GM12891 (cell line): ENCODE measurements around the gene CYP1B1.
"Not testable (repeated sequence)": the region's sequence is repeated elsewhere in the genome, so short reads cannot be mapped to it uniquely, and the experiment has no call there.

Experiments used
- DNase-seq: peaks from one replicate; pipeline ENCODE4 v3.0.0; 2011; ENCODE audit warnings: low spot score; ENCODE audit not compliant: insufficient read length
- FAIRE-seq: peaks from 2 replicates; lab custom pipeline; 2011; peaks lifted over from hg19 to GRCh38; lab: Jason Lieb, UNC
- PAX5 ChIP-seq: IDR thresholded peaks from 2 replicates; pipeline ENCODE4 v1.6.1; 2011; ENCODE audit warnings: low read length, moderate library complexity, mild to moderate bottlenecking; ENCODE audit not compliant: insufficient read depth, severe bottlenecking
- POLR2A ChIP-seq: IDR thresholded peaks from 2 replicates; pipeline ENCODE4 v1.6.1; 2011; ENCODE audit warnings: low read depth, low read length, control low read depth
- POLR2AphosphoS5 ChIP-seq: IDR thresholded peaks from 2 replicates; pipeline ENCODE4 v1.6.1; 2011; ENCODE audit warnings: low read depth, low read length, control low read depth
- POU2F2 ChIP-seq: IDR thresholded peaks from 2 replicates; pipeline ENCODE4 v1.6.1; 2011; ENCODE audit warnings: low read depth, mild to moderate bottlenecking, control low read depth, low read length, moderate library complexity
- SPI1 ChIP-seq: IDR thresholded peaks from 2 replicates; pipeline ENCODE4 v1.6.1; 2011; ENCODE audit warnings: low read depth, low read length, control low read depth
- TAF1 ChIP-seq: IDR thresholded peaks from 2 replicates; pipeline ENCODE4 v1.6.1; 2011; ENCODE audit warnings: low read depth, low read length, control low read depth

Gene CYP1B1

DNA sequence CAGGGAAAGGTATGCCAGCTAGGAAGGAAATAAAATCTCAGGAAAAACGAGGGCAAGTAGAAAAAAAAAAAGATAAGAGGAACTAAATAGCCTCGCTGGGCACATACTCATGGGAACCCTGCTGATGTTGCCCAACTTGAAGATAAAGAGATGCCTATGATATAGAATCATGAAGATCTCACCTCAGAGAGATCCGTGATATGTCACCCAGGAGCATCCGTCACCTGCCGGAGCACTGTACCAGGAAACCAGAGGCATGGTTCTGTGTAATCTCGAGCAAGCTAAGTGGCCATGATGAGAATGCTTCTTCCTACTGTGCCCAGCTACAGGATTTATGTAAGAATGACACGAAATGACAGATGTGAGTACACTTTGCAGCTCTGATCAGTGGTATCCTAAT, 40.0 kb downstream of the CYP1B1 start:
- no peak for TF ChIP-seq TAF1
- TF ChIP-seq POLR2AphosphoS5 = no peak
- TF ChIP-seq POLR2A = no peak
- no peak for TF ChIP-seq SPI1
- TF ChIP-seq PAX5 = no peak
- no peak for TF ChIP-seq POU2F2
- FAIRE-seq (no peak), DNase-seq (no peak)

DNA sequence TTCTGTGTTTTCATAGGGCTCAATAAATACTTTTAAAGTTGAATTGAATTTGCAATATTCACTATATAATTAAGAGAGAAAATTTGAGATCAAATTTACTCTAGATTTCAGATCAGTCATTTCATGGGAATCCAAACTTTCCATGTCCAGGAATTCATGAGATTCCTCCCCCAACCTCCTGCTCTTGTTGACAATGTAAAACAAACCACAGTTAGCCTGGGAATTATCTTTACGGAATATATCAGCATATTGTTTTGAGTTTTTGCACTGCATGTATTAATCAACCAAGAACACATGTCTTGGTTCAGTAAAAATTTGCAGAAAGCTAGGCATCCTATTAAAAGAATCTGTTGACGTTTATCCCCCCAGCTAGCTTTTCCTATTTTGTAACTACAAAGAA, 42.3 kb downstream of the CYP1B1 start:
- TF ChIP-seq PAX5 (no peak), TAF1 (no peak), POLR2A (no peak), POU2F2 (no peak), POLR2AphosphoS5 (no peak), SPI1 (no peak)
- DNase-seq (no peak), FAIRE-seq (no peak)

DNA sequence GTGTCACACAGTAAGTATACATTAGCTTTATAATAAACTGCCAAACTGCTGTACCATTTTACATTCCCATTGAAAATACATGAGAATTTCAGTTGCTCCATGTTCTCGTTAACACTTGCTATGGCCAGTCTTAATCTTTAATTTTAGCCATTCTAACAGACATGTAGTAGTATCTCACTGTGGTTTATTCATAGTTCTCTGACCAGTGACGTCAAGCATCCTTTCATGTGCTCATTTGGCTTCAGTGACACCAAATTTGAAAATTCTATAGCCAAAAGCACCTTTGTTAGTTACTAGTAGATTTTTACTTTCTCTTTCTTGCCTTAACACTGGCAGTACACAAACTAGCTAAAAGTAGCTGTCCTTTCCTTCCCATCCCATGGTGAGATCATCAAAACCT, 43.0 kb downstream of the CYP1B1 start:
- no peak for TF ChIP-seq POU2F2
- TF ChIP-seq SPI1 = no peak
- no peak for TF ChIP-seq TAF1
- no peak for TF ChIP-seq PAX5
- no peak for TF ChIP-seq POLR2AphosphoS5
- TF ChIP-seq POLR2A = no peak
- peak; percentile 47 for FAIRE-seq

DNA sequence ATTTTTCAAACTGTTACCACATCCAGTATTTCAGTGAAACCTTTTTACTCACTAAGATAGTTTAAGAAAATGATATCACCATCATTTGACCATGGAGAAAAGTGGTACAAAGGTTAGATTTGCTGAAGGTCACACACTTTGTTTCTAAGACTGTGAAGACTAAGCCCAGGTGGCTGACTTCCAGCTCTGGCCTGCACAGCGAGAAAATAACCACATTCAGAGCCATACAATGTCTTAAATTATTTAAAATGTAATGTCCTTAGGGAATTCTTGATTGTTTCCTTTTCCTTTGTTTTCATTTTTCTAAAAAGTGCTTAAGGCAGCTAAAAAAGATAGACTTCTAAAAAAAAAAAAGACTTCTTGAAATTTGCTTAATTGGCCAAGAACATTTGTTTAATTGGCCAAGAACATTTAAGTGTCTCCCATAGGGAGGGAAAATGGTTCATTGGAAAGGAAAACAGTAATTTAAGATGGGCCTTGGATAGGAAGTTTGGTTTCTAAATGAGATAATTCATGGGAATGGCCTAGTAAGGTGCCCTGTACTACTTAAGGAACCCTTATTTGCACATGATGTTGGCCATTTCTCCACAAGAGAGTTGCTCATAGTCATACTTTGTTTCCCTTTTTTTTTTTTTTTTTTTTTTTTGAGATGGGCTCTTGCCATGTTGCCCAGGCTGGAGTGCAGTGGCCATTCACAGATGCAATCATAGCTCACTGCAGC, 45.2 kb downstream of the CYP1B1 start:
- no peak for DNase-seq
- TF ChIP-seq SPI1 (no peak), POLR2AphosphoS5 (no peak), PAX5 (no peak), POU2F2 (no peak), POLR2A (no peak), TAF1 (no peak)
- FAIRE-seq = no peak

More for the DNA sequence above, 43.0 kb downstream of the CYP1B1 start:
- no peak for DNase-seq

DNA sequence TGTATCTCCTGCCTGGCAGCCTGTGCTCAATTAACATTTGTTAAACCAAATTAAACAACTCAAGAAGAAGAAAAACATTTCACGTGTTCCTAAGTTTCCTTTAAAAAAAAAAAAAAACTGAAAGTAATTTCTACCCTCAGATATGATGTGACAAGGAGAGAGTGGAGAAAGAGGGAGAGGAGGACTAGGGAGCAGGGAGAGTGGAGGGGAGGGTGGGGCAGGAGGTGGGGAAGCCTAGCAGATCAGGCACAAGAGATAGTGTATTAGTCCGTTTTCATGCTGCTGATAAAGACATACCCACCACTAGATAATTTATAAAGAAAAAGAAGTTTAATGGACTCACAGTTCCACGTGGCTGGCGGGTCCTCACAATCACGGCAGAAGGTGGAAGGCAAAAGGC, 46.4 kb downstream of the CYP1B1 start:
- FAIRE-seq (no peak), DNase-seq (no peak)
- TF ChIP-seq TAF1 = no peak
- TF ChIP-seq POU2F2 = no peak
- no peak for TF ChIP-seq POLR2A
- TF ChIP-seq PAX5 = no peak
- no peak for TF ChIP-seq SPI1

DNA sequence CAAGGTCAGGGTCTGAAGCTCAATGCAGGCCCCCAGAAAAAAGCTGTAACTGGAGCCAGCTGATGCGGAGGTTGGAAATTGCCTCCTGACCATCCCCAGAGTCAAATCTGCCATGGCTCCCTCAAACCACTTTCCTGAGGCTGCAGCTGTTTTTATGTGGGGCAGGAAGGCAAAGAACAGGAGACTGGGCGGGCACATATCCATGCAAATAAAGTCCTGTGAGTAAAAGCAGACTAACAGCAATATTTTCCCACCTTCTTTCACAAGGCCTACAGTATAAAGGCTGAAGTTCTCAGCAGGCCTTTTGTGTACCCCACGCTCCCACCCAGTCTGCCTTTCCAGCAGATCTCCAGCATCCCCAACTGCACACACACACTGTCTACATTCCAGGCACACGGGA, 47.1 kb downstream of the CYP1B1 start:
- FAIRE-seq (no peak), DNase-seq (no peak)
- no peak for TF ChIP-seq POLR2A
- no peak for TF ChIP-seq SPI1
- no peak for TF ChIP-seq TAF1
- TF ChIP-seq POLR2AphosphoS5 = no peak
- no peak for TF ChIP-seq PAX5
- TF ChIP-seq POU2F2 = no peak

DNA sequence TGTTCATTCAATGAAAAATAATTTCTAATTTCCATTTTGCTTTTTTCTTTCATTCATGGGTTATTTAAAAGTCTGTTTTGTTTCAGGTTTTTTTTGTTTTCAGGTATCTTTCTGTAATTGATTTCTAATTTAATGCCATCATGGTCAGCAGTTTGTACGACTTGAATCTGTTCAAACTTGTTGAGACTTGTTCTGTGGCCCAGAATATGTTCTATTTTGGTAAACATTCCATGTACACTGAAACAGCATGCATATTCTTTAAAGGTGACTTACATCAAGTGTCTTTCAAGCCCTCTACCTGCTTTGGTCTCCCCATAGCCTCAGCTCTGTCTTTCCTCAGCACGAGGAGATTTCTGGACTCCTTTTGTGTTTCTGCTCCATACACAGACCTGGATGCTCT, 49.1 kb downstream of the CYP1B1 start:
- DNase-seq = no peak
- TF ChIP-seq TAF1 = no peak
- no peak for FAIRE-seq

DNA sequence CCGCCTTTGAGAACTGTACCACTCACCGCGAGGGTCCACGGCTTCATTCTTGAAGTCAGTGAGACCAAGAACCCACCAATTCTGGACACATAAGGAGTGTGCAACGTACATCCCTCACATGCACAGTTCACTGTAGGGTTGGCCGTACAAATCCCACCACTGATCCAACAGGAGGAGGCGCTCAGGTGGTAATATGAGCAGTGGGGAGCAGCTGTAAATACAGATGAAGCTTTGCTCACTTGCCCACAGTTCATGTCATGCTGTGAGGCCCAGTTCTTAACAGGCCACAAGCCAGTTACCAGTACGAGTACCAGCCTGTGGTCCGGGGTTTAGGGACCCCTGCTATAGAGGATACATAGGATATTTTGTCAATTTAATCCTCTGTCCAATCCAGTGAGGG, 54.4 kb downstream of the CYP1B1 start:
- no peak for TF ChIP-seq PAX5
- TF ChIP-seq POLR2AphosphoS5 = no peak
- no peak for TF ChIP-seq SPI1
- no peak for TF ChIP-seq TAF1
- TF ChIP-seq POU2F2 = no peak
- no peak for TF ChIP-seq POLR2A
- no peak for DNase-seq
- FAIRE-seq = no peak

DNA sequence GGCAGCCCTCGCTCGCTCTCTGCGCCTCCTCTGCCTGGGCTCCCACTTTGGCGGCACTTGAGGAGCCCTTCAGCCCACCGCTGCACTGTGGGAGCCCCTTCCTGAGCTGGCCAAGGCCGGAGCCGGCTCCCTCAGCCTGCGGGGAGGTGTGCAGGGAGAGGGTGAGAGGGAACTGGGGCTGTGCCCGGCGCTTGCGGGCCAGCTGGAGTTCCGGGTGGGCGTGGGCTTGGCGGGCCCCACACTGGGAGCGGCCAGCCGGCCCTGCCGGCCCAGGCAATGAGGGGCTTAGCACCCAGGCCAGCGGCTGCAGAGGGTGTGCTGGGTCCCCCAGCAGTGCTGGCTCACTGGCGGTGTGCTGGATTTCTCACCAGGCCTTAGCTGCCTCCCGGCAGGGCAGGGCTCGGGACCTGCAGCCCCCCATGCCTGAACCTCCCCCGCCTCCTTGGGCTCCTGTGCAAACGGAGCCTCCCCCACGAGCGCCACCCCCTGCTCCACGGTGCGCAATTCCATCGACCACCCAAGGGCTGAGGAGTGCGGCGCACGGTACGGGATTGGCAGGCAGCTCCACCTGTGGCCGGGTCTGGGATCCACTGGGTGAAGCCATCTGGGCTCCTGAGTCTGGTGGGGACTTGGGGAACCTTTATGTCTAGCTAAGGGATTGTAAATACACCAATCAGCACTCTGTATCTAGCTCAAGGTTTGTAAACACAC, 55.4 kb downstream of the CYP1B1 start:
- FAIRE-seq, DNase-seq: not testable (repeated sequence)

DNA sequence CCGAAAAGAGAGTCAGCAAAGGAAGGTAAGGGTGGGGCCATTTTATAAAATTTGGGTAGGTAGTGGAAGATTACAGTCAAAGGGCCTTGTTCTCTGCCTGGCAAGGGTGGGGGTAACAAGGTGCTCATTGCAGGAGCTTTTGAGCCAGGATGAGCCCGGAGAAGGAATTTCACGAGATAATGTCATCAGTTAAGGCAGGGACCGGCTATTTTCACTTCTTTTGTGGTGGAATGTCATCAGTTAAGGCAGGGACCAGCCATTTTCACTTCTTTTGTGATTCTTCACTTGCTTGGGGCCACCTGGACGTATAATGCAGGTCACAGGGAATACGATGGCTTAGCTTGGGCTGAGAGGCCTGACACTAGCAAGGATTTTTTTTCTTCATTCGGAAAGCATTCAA, 58.1 kb downstream of the CYP1B1 start:
- no peak for FAIRE-seq
- DNase-seq = no peak
- TF ChIP-seq POLR2AphosphoS5 (no peak), POU2F2 (no peak), TAF1 (no peak)
